NCI-H1930 (cell line): ENCODE data around the gene PITPNC1.
"Not testable (repeated sequence)": the region's sequence is repeated elsewhere in the genome, so short reads cannot be mapped to it uniquely, and the experiment has no call there.

Experiments used
- DNase-seq, 2 experiments: peaks; one replicate each; lab custom pipeline; 2025; lab: John Stamatoyannopoulos, UW

PITPNC1 gene

GRCh38 chr17:67624886-67625656, 248.0 kb downstream of the PITPNC1 start:
- DNase-seq: no peak

- DNase-seq: no peak
Observed at GRCh38 chr17:67625971-67626370, 248.9 kb downstream of the PITPNC1 start.

- DNase-seq: no peak
Observed at GRCh38 chr17:67628580-67629013, 251.5 kb downstream of the PITPNC1 start.

GRCh38 chr17:67629971-67630320, 252.9 kb downstream of the PITPNC1 start:
- no peak for DNase-seq

GRCh38 chr17:67630836-67631235, 253.8 kb downstream of the PITPNC1 start:
- not testable (repeated sequence) for DNase-seq

GRCh38 chr17:67632141-67632540, 255.1 kb downstream of the PITPNC1 start:
- no peak for DNase-seq

GRCh38 chr17:67633751-67634211, 256.7 kb downstream of the PITPNC1 start:
- no peak for DNase-seq

GRCh38 chr17:67635681-67636080, 258.6 kb downstream of the PITPNC1 start:
- no peak for DNase-seq

GRCh38 chr17:67636312-67636711, 259.2 kb downstream of the PITPNC1 start:
- no peak for DNase-seq

GRCh38 chr17:67636834-67637520, 259.9 kb downstream of the PITPNC1 start:
- DNase-seq: no peak

GRCh38 chr17:67637901-67638641, 261.0 kb downstream of the PITPNC1 start:
- no peak for DNase-seq

GRCh38 chr17:67638871-67639270, 261.8 kb downstream of the PITPNC1 start:
- no peak for DNase-seq

- no peak for DNase-seq
Observed at GRCh38 chr17:67639555-67639954, 262.5 kb downstream of the PITPNC1 start.

- DNase-seq: no peak
Observed at GRCh38 chr17:67639979-67640378, 262.9 kb downstream of the PITPNC1 start.

GRCh38 chr17:67642488-67642887, 265.4 kb downstream of the PITPNC1 start:
- no peak for DNase-seq

- no peak for DNase-seq
Observed at GRCh38 chr17:67644061-67644460, 267.0 kb downstream of the PITPNC1 start.

GRCh38 chr17:67645195-67645594, 268.1 kb downstream of the PITPNC1 start:
- DNase-seq: not testable (repeated sequence)

GRCh38 chr17:67646472-67646871, 269.4 kb downstream of the PITPNC1 start:
- no peak for DNase-seq

GRCh38 chr17:67647482-67647881, 270.4 kb downstream of the PITPNC1 start:
- no peak for DNase-seq

- DNase-seq: no peak
Observed at GRCh38 chr17:67648032-67648905, 271.2 kb downstream of the PITPNC1 start.

- not testable (repeated sequence) for DNase-seq
Observed at GRCh38 chr17:67648906-67649295, 271.8 kb downstream of the PITPNC1 start.

GRCh38 chr17:67649891-67650290, 272.8 kb downstream of the PITPNC1 start:
- no peak for DNase-seq
